Stimulated activated naive CD4-positive, alpha-beta T cell (primary cell): Measurements from ENCODE around the gene FBRS.
"Not testable (repeated sequence)": the region's sequence is repeated elsewhere in the genome, so short reads cannot be mapped to it uniquely, and the experiment has no call there.

Experiments used
- DNase-seq, 6 experiments: peaks; one replicate each; lab custom pipeline; 2025; lab: John Stamatoyannopoulos, UW

Gene FBRS

GRCh38 chr16:30665155-30665829 lies 7.1 kb downstream of the FBRS start:
- DNase-seq = no peak

GRCh38 chr16:30665830-30666190 lies 7.6 kb downstream of the FBRS start:
- no peak for DNase-seq

- no peak for DNase-seq
Measured at GRCh38 chr16:30666681-30667080, 8.4 kb downstream of the FBRS start.

GRCh38 chr16:30667361-30667905 lies 9.2 kb downstream of the FBRS start:
- DNase-seq = no peak

- no peak for DNase-seq
Measured at GRCh38 chr16:30668393-30668792, 10.2 kb downstream of the FBRS start.

- no peak for DNase-seq
Measured at GRCh38 chr16:30669026-30669902, 11.0 kb downstream of the FBRS start.

GRCh38 chr16:30669903-30670824 lies 11.9 kb downstream of the FBRS start:
- no peak for DNase-seq

GRCh38 chr16:30675143-30675542 lies 16.9 kb downstream of the FBRS start:
- DNase-seq = no peak

- no peak for DNase-seq
Measured at GRCh38 chr16:30677931-30678585, 19.8 kb downstream of the FBRS start.

GRCh38 chr16:30678586-30678970 lies 20.3 kb downstream of the FBRS start:
- no peak for DNase-seq

- no peak for DNase-seq
Measured at GRCh38 chr16:30680326-30680725, 22.1 kb downstream of the FBRS start.

- no peak for DNase-seq
Measured at GRCh38 chr16:30688701-30689100, 30.5 kb downstream of the FBRS start.

GRCh38 chr16:30691907-30692306 lies 33.7 kb downstream of the FBRS start:
- no peak for DNase-seq

- no peak for DNase-seq
Measured at GRCh38 chr16:30692396-30693064, 34.3 kb downstream of the FBRS start.

- DNase-seq = no peak
Measured at GRCh38 chr16:30694926-30695693, 36.9 kb downstream of the FBRS start.

GRCh38 chr16:30696646-30697045 lies 38.4 kb downstream of the FBRS start:
- DNase-seq = not testable (repeated sequence)

- no peak for DNase-seq
Measured at GRCh38 chr16:30697264-30698138, 39.3 kb downstream of the FBRS start.

GRCh38 chr16:30698139-30698815 lies 40.0 kb downstream of the FBRS start:
- DNase-seq = peak; percentile 98 to 99 (median 98)
